HG03342 (cell line): ENCODE data around the gene TTF2.
"Not testable (repeated sequence)": the region's sequence is repeated elsewhere in the genome, so short reads cannot be mapped to it uniquely, and the experiment has no call there.

Source experiments
- ATAC-seq: cut with Tn5 transposase; IDR thresholded peaks from one replicate; pipeline ENCODE4 v1.9.1; 2021; ENCODE audit warnings: mild to moderate bottlenecking, moderate library complexity; ENCODE audit not compliant: unreplicated experiment

Gene TTF2

GRCh38 chr1:117119144-117119543, 59.0 kb downstream of the TTF2 start:
- not testable (repeated sequence) for ATAC-seq

GRCh38 chr1:117120774-117121588, 60.9 kb downstream of the TTF2 start:
- ATAC-seq = no peak

GRCh38 chr1:117121589-117122329, 61.6 kb downstream of the TTF2 start, which contains the start of gene TRIM45:
TRIM45 (minus strand) TSS chr1:117121749; CDS start chr1:117121201, 548 bp downstream.
- peak; percentile 89 for ATAC-seq

- ATAC-seq = no peak
Observed at GRCh38 chr1:117122330-117123025, 62.4 kb downstream of the TTF2 start.

GRCh38 chr1:117123274-117123673, 63.1 kb downstream of the TTF2 start:
- no peak for ATAC-seq

GRCh38 chr1:117124661-117125060, 64.5 kb downstream of the TTF2 start:
- ATAC-seq = no peak

GRCh38 chr1:117127795-117128194, 67.7 kb downstream of the TTF2 start:
- ATAC-seq = no peak

GRCh38 chr1:117128323-117129079, 68.4 kb downstream of the TTF2 start:
- no peak for ATAC-seq

GRCh38 chr1:117130526-117130925, 70.4 kb downstream of the TTF2 start:
- no peak for ATAC-seq

- ATAC-seq = no peak
Observed at GRCh38 chr1:117135329-117135728, 75.2 kb downstream of the TTF2 start.

- no peak for ATAC-seq
Observed at GRCh38 chr1:117136749-117137148, 76.6 kb downstream of the TTF2 start.

- ATAC-seq = no peak
Observed at GRCh38 chr1:117137281-117137855, 77.2 kb downstream of the TTF2 start.

GRCh38 chr1:117138106-117138505, 78.0 kb downstream of the TTF2 start:
- no peak for ATAC-seq

- ATAC-seq = no peak
Observed at GRCh38 chr1:117138561-117138960, 78.4 kb downstream of the TTF2 start.

GRCh38 chr1:117142200-117142599, 82.1 kb downstream of the TTF2 start:
- ATAC-seq = no peak

- ATAC-seq = no peak
Observed at GRCh38 chr1:117143172-117143571, 83.0 kb downstream of the TTF2 start.

GRCh38 chr1:117143871-117144270, 83.7 kb downstream of the TTF2 start:
- ATAC-seq = no peak

GRCh38 chr1:117146072-117146471, 85.9 kb downstream of the TTF2 start:
- ATAC-seq = no peak

- ATAC-seq = no peak
Observed at GRCh38 chr1:117146575-117147340, 86.6 kb downstream of the TTF2 start.
